Suppressor macrophage treated with lipopolysaccharide for 1 hour (primary cell): Measurements from ENCODE around the gene STK11.
"Not testable (repeated sequence)": the region's sequence is repeated elsewhere in the genome, so short reads cannot be mapped to it uniquely, and the experiment has no call there.

Source experiments
- DNase-seq, 3 donors: peaks; one replicate each; pipeline ENCODE4 v3.0.0-alpha.2; 2020 to 2022

Gene STK11

GRCh38 chr19:1238369-1239303 is 33.1 kb downstream of the STK11 start:
- no peak for DNase-seq

GRCh38 chr19:1239420-1239795 is 33.8 kb downstream of the STK11 start:
- DNase-seq = peak in 1 of 3 donors; percentile 17

- DNase-seq = peak; percentile 98 to 99 (median 99)
These were observed 34.5 kb downstream of the STK11 start for GRCh38 chr19:1239796-1240737.

- DNase-seq = no peak
These were observed 35.3 kb downstream of the STK11 start for GRCh38 chr19:1240925-1241324.

- DNase-seq = peak; percentile 96 to 98 (median 98)
These were observed 36.0 kb downstream of the STK11 start, which contains the start of gene ATP5F1D for GRCh38 chr19:1241417-1242095. Gene ATP5F1D (plus strand): TSS chr19:1241751. CDS start chr19:1241851, 100 bp downstream.

GRCh38 chr19:1243768-1244692 is 38.5 kb downstream of the STK11 start:
- DNase-seq = peak; percentile 87 to 93 (median 90)

- peak; percentile 77 to 90 (median 77) for DNase-seq
These were observed 39.3 kb downstream of the STK11 start for GRCh38 chr19:1244693-1245451.

- no peak for DNase-seq
These were observed 40.1 kb downstream of the STK11 start for GRCh38 chr19:1245494-1246264.

- DNase-seq = not testable (repeated sequence)
These were observed 40.9 kb downstream of the STK11 start for GRCh38 chr19:1246265-1247087.

- no peak for DNase-seq
These were observed 42.2 kb downstream of the STK11 start for GRCh38 chr19:1247748-1248138.

- DNase-seq = peak; percentile 92 to 96 (median 93)
These were observed 42.7 kb downstream of the STK11 start, which contains the start of gene MIDN for GRCh38 chr19:1248139-1248785. Gene MIDN (plus strand): TSS chr19:1248583. CDS start chr19:1250297, 1,714 bp downstream.

GRCh38 chr19:1248786-1249297 is 43.3 kb downstream of the STK11 start:
- peak; percentile 88 to 96 (median 94) for DNase-seq

- peak; percentile 97 to 100 (median 99) for DNase-seq
These were observed 43.9 kb downstream of the STK11 start for GRCh38 chr19:1249298-1249989.

- no peak for DNase-seq
These were observed 44.4 kb downstream of the STK11 start for GRCh38 chr19:1249990-1250436.

GRCh38 chr19:1250437-1251260 is 45.1 kb downstream of the STK11 start:
- peak in 2 of 3 donors; percentile 27 to 56 for DNase-seq
